ENCODE data around the gene FAM117B. TPM values are rescaled to one million over a fixed set of nuclear protein-coding genes. Genes with fewer than 3 reads are reported as not detected.

The FAM117B gene
- total and polyA plus RNA-seq, 12 donors, result 0.49 to 3.9 (median 2.3) TPM

- peaks cover 0 to 17% (median 0%) of the 10 kb centered on the region in 9 donors for H3K4me1 ChIP-seq
- no peak for TF ChIP-seq CTCF (IDR thresholded peaks at IDR 0.05)
- no peak overlapping the region for H3K4me3 ChIP-seq
- H3K27ac ChIP-seq, result no peak overlapping the region
- no peaks in the 10 kb centered on the region for H3K36me3 ChIP-seq
- intact Hi-C loops (cut with DNase I), result no loop called here
- no peaks in the 10 kb centered on the region for H3K9me3 ChIP-seq
- no peak for ATAC-seq
- no peak for DNase-seq
- WGBS, 2 donors, result 87 to 92% methylated on average over 1 of the region's 1 CpG
- H3K27me3 ChIP-seq, result no peaks in the 10 kb centered on the region
These were observed 29.6 kb upstream of the FAM117B start for GRCh38 chr2:202605174-202605573.

- ATAC-seq (peak in 2 of 8 donors; percentile 63 to 71), DNase-seq (no peak)
- Histone ChIP-seq H3K27ac (peak overlapping the region in 1 of 10 donors; percentile 61), H3K4me3 (no peak overlapping the region), H3K9me3 (no peaks in the 10 kb centered on the region), H3K27me3 (no peaks in the 10 kb centered on the region), H3K4me1 (peaks cover 0 to 26% (median 0%) of the 10 kb centered on the region in 9 donors), H3K36me3 (no peaks in the 10 kb centered on the region)
- intact Hi-C loops (cut with DNase I), result no loop called here
- no peak for TF ChIP-seq CTCF (IDR thresholded peaks at IDR 0.05)
- 88 to 92% methylated on average over 2 of the region's 2 CpGs for WGBS, 2 donors
These were observed 26.5 kb upstream of the FAM117B start for GRCh38 chr2:202608142-202608852.

GRCh38 chr2:202609381-202610145 lies 25.2 kb upstream of the FAM117B start:
- Histone ChIP-seq H3K36me3 (no peaks in the 10 kb centered on the region), H3K4me1 (peaks cover 0 to 26% (median 0%) of the 10 kb centered on the region in 9 donors), H3K27ac (peak overlapping the region in 1 of 10 donors; percentile 61), H3K27me3 (no peaks in the 10 kb centered on the region), H3K9me3 (no peaks in the 10 kb centered on the region), H3K4me3 (no peak overlapping the region)
- peak in 4 of 8 donors; percentile 12 to 80 (median 40) for ATAC-seq
- intact Hi-C loops (cut with DNase I), result no loop called here
- DNase-seq, result no peak
- WGBS, 2 donors, result 76 to 81% methylated on average over 3 of the region's 3 CpGs
- no peak for TF ChIP-seq CTCF (IDR thresholded peaks at IDR 0.05)

GRCh38 chr2:202610380-202610779 lies 24.4 kb upstream of the FAM117B start:
- 66 to 74% methylated on average over 5 of the region's 5 CpGs for WGBS, 2 donors
- Histone ChIP-seq H3K9me3 (no peaks in the 10 kb centered on the region), H3K27ac (peak overlapping the region in 1 of 10 donors; percentile 61), H3K4me1 (peaks cover 0 to 26% (median 0%) of the 10 kb centered on the region in 9 donors), H3K4me3 (no peak overlapping the region), H3K36me3 (no peaks in the 10 kb centered on the region), H3K27me3 (no peaks in the 10 kb centered on the region)
- TF ChIP-seq CTCF (IDR thresholded peaks at IDR 0.05), result no peak
- intact Hi-C loops (cut with DNase I), result no loop called here
- ATAC-seq (no peak), DNase-seq (no peak)

All from heart right ventricle (tissue), 16 donors.